Stimulated activated CD4-positive, alpha-beta T cell treated with anti-CD3 and anti-CD28 coated beads, Interleukin-12 subunit alpha, Interleukin-12 subunit beta, amount 100 ng/mL, for 4 hours (primary cell): ENCODE results near the gene KCNQ1.

ENCODE experiments used
- DNase-seq: peaks from one replicate; pipeline ENCODE4 v3.0.0-alpha.2; 2020

Gene KCNQ1

DNA sequence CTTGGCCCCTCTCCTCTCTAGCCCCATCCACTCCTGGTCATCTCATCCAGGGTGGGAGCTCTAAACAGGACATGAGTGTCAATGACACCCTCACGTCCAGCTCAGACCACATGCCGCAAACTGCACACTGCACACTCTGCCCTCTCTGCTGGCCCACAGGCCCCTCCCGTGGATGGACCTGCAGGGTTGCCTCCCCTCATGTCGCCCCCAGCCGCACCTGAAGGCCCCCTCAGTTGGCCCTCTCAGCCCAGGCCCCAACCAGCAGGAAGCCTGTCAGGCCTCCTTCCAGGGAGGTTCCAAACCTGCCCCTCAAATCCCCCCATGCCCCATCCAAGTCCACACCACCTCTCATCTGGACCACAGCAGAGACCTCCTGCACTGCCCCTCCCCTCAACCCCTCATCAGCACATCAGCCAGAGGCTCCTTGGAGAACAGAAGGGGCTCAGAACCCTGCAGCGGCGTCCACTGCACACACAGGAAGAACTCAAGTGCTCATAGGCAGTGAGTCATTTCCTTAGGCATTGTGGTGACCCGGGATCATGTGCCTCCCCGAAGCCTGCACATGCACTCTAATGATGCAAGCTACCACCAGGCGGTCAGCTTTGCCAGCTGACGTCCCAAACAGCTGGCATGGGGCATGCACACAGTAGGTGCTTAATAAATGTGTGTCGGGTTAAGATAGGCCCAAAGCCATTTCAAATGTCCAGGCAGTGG is 453.7 kb downstream of the KCNQ1 start:
- no peak for DNase-seq
